ENCODE measurements around the gene NDUFAF5.
"Not testable (repeated sequence)": the region's sequence is repeated elsewhere in the genome, so short reads cannot be mapped to it uniquely, and the experiment has no call there.

The NDUFAF5 gene, protein sequence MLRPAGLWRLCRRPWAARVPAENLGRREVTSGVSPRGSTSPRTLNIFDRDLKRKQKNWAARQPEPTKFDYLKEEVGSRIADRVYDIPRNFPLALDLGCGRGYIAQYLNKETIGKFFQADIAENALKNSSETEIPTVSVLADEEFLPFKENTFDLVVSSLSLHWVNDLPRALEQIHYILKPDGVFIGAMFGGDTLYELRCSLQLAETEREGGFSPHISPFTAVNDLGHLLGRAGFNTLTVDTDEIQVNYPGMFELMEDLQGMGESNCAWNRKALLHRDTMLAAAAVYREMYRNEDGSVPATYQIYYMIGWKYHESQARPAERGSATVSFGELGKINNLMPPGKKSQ

DNA sequence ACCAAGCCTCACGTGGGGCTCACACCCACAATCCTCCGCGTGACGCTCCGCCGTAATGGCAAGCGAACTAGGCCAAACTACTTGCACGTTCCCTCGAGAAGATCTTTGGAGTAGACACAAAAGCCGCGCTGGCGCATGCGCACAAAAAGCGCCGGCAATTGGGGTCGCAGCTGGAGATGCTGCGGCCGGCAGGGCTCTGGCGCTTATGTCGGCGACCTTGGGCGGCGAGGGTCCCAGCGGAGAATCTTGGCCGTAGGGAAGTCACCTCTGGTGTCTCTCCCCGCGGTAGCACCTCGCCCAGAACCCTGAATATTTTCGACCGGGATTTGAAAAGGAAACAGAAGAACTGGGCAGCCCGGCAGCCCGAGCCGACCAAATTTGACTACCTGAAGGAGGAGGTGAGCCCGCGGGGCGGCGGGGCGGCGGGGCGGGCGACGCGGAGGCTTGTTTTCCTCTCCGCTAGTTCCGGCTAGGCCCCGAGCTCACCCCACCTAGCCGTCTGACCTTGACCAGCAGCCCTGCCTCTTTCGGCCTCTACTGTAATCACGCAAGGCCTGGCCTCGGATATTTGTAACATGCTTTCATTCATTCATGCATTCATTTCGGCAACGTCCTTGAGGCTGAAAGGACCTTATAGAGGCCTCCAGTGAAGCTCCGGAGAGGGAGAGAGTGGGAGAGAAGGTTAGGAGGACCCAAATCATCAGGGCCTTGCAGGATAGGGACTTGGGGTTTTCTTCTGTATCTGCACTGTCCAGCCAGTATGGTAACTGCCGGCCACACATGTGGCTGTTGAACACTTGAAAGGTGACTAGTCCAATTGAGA lies at the start of gene NDUFAF5, which contains the start of gene ESF1:
NDUFAF5 (plus strand) TSS at position 136 of the 823 bp plus-strand sequence; CDS start at position 177, 41 bp downstream.
ESF1 (minus strand) TSS at position 27 of the 823 bp plus-strand sequence. CDS start 1,779 bp downstream, outside the sequence.
- DNase-seq (ENCODE audit: low read depth, low spot score), result peak; percentile 82

DNA sequence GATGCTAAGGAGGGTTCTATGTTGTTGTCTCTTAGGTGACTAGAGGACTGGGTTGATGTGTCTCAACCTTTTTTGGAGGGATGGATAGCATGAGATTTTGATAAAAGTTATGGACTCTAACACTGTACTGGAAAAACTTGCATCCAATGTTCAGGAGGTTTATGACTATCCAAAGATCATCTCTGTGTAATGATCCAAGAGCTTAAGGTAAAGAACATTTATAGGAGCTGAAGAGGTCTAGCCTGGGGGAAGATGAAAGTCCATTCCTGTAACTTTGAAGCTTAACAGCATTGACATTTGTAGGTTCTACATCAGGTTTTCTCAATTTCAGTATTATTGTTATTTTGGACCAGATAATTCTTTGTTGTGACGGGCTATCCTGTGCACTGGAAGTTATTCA lies 49.0 kb upstream of the NDUFAF5 start:
- no peak for DNase-seq (ENCODE audit: low read depth, low spot score)

DNA sequence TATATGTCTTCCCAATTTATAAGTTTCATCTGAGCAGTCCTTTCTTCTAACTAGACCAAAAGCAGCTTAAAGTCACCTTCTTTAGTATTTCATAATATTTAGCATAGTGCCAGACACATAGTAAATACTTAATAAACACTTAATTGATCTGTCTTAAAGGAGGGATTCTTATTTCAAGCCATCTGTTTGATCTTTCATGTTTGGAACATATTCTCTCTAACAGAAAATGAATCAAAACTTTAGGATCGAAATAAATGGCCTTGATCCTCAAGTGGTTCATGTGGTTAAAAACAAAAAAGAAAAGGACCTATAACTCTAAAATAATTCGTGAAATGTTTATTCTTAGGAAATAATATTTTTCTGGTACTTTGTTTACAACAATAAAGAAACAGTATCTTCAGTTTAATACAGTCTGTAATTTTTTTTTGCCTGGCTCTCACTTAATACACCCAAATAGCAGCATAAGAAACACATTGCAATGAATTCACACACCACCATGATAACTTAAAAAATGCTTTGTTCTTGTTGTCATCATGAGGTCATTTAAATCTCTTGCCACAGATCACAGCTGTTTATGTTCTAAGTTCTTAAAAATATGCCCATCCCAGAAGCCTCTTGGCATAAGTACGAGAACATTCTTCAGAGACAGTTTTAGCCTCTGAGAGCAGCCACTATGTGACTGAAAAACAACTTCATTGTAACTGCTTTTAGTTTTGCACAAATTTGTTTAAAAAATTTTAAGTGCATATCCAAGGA lies 48.2 kb upstream of the NDUFAF5 start:
- no peak for DNase-seq (ENCODE audit: low read depth, low spot score)

DNA sequence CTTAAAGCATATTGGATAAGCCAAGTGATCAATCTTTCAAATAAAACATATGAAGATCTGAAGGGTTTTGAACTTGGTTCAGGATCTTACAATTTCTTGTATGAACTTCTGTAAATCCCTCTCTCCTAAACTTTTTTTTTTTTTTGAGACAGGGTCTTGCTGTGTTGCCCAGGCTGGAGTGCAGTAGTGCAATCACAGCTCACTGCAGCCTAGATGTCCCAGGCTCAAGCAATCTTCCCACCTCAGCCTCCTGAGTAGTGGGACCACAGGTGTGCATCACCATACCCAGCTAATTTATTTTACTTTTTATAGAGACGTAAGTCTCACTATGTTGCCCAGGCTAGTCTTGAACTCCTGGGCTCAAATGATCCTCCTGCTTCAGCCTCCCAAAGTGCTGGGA lies 46.6 kb upstream of the NDUFAF5 start:
- not testable (repeated sequence) for DNase-seq (ENCODE audit: low read depth, low spot score)

DNA sequence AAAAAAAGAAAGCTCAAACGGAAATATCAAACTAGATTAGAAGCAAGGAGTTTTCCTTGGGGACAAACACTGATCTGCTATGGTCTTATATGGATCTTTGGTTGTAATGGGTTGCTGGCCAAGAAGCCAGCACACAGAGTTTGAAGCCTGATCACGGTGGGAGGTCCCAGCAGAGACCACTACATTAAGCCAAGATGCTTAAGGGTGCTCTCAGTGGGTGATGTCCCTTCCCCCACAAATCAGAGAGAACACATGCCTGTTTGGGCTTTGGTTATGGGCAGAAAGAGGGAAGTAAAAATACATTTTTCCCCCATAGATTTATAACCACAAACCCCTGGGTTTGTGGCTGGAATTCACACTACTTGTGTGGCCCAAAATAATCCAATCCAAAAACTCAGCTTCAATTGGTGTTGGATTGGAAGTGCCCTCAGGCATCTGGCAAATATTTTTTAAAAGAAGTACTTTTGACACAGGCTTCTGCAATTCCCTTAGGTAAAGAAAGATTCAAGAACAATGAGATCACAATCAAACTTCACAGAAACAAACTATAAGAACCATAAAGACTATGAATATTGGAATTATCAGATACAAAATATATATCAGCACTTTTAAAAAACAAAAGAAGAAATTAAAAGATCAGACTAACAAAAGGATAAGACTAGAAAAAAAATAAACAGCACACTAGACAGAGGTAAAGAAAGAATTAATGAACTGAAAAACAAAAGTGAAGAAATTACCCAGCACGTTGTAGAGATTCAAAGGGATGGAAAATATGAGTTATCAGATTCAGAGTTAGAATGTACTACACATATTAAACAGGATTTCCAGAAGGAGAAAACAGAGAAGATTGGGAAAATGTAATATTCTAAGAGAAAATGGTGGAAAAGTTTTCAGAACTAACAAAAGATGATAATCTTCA lies 44.8 kb upstream of the NDUFAF5 start:
- no peak for DNase-seq (ENCODE audit: low read depth, low spot score)

DNA sequence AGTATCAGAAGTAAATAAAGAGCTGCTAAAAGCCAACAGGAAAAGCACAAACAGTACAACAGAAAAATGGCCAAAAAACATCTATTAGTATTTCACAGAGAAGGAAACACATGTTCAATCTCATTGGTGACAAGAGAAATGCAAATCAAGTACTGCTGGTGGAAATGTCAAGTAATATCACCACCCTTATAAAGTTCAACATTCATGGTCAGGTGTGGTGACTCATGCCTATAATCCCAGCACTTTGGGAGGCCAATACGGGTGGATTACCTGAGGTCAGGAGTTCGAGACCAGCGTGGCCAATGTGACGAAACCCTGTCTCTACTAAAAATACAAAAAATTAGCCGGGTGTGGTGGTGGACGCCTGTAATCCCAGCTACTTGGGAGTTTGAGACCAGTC lies 42.9 kb upstream of the NDUFAF5 start:
- DNase-seq (ENCODE audit: low read depth, low spot score), result no peak

DNA sequence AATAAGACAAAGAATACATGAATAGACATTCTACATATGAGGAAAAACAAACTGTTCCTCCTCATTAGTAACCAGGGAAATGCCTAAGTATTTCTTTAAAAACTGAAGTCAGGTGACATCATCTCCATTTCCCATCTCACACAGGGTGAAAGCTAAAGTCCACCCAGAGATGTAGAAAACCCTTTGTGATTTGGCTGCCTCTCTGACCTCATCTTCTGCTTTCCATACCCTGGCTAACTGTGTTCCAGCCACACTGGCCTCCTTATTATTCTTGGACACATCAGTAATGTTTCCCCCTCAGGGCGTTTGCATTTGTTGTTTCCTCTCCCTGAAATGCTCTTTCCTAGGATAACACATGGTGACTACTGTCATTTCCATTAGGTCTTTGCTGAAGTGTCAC lies 40.5 kb upstream of the NDUFAF5 start:
- DNase-seq (ENCODE audit: low read depth, low spot score), result no peak

DNA sequence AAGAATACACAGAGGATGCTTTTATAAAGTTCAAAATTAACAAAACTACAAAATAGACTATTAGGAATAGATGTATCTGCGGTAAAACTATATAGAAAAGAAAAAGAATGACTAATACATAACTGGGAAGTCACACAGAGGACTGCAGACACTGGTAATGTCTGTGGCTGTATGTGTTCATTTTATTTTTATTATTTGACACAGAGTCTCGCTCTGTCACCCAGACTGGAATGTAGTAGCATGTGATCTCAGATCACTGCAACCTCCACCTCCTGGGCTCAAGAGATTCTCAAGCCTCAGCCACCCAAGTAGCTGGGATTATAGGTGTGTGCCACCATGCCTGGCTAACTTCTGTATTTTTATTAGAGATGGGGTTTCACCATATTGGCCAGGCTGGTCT lies 39.0 kb upstream of the NDUFAF5 start:
- no peak for DNase-seq (ENCODE audit: low read depth, low spot score)

DNA sequence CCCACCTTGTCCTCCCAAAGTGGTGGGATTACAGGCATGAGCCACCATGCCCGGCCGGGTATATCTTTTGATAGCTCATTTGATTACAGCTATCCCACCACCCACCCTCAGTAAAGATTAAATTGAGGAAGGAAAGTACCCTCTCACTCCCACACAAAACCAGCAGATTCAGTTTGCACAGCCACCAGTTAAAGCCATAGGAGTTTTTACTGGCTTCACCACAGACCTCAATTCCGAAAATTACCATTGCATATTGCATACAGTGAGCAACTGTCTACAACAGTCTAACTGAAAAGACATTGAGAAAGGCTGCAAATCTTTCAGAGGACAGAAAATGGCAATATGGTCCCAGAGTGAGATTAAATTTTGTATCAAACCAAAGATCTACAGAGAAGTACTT lies 35.0 kb upstream of the NDUFAF5 start:
- DNase-seq (ENCODE audit: low read depth, low spot score), result no peak

DNA sequence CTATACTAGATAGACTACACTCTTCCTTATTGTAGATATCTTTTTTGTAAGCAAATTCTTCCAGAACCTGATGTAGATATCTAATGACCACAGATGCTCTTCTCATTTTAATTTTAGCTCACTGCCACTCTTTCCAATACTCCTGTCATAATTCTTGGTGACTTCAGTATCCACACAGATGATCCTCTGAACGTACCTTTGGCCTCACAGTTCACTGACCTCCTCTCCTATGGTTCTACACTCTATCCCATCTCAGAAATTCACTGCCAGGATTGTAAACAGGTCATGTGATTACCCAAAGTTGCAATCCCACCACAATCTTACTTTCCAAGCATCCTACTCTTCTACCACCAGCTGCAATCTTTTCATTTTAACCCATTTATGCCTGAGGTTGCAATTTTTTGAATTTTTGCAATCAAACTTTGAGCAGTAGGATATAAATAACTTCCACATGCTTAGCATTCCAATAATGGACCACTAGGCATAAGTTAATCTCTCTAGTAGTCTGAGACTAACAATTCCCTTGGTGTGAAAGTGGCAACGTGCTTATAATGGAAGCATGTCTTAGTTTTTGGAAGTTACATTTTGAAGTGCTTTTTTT lies 31.3 kb upstream of the NDUFAF5 start:
- no peak for DNase-seq (ENCODE audit: low read depth, low spot score)

DNA sequence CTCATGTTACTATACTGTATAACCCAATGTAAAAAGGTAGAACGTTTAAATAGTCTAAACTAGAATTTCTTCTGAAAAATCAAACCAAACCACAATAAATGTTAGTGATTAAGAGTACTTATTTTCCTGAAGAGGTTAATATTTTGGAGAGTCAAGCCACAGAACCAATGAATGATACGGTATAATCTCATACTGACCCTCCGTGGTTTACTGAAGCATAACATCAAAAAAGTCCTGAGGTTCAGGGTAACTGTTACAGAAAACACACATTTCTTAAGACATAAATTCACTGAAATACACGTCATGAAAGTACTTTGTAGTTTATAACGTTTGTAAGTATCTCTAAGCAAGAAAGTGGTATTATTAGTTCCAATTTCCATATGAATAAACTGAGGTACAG lies 29.0 kb upstream of the NDUFAF5 start:
- no peak for DNase-seq (ENCODE audit: low read depth, low spot score)

DNA sequence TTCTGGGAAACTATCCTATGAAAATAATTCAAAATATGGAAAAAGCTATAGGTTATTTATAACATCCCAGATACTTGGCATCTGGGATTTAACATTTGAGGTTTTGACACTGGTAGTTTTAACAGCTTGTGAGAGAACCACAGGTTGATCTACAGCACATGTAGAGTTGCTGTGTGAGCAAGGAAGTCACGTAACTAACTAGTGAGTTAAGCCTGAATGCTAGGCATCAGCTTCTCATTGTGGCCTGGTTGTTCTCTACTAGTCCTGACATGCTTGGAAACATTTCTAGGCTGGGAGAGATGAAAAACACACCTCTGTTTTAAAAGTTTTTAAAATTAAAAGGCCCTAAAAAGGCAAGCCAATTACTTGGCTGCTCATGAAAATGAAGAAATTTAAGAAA lies 28.3 kb upstream of the NDUFAF5 start:
- DNase-seq (ENCODE audit: low read depth, low spot score), result no peak

DNA sequence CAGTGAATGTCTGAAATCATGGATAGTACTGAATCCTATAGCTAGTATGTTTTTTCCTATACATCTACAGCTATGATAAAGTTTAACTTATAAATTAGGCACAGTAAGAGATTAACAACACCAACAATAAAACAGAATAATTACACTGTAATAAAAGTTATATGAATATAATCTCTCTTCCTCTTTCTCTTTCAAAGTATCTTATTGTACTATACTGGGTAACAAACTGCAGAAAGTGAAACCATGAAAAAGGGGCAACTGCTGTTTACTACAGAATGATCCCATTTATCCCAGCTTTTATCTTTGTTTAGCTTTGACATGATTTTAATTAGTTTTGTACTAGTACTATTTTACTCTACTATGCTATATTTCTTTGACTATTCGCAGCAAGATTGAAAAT lies 25.9 kb upstream of the NDUFAF5 start:
- no peak for DNase-seq (ENCODE audit: low read depth, low spot score)

DNA sequence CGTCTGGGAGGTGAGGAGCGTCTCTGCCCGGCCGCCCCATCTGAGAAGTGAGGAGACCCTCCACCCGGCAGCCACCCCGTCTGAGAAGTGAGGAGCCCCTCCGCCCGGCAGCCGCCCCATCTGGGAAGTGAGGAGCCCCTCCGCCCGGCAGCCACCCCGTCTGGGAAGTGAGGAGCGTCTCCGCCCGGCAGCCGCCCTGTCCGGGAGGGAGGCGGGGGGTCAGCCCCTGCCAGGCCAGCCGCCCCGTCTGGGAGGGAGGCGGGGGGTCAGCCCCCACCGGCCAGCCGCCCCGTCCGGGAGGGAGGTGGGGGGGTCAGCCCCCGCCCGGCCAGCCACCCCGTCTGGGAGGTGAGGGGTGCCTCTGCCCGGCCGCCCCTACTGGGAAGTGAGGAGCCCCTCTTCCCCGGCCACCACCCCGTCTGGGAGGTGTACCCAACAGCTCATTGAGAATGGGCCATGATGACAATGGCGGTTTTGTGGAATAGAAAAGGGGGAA lies 24.3 kb upstream of the NDUFAF5 start:
- DNase-seq (ENCODE audit: low read depth, low spot score), result not testable (repeated sequence)

DNA sequence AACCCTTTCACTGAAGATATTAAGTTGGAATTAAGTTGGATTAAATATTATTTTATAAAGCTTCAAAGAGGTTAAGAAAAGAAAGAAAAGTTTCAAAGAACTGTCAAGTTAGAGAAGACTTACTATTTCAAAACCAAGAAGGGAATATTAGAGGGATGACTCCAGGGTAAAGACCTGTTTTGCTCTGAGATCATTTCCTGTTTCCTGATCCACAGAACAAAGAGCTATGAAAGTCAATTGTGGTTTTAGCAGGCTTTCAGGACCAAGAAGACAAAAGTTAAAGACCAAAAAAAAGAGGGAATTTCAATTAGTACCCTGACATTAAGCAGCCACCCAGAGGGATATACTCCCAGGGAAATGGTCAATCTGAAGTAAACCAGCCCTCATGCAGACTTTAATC lies 19.5 kb upstream of the NDUFAF5 start:
- DNase-seq (ENCODE audit: low read depth, low spot score), result no peak

DNA sequence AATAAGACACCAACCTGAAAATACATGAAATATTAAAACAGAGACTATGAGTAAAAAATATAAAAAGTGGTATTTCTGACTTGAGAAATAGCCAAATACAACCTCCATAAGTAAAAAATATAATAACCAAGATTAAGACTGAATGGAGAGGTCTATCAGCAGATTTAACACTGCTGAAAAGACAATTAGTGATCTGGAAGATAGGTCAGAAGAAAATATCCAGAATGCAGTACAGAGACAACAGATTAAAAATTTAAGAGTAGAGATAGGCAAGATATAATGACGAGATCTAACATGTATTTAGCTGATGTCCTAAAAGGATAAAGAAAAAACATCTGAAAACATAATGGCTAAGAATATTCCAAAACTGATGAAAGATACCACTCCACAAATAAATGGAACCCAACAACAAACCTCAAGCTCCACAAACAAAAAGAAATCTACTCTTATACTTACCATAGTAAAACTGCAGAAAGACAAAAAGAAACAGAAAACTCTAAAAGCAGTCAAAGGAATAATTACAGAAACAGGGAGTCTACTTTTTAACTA lies 18.9 kb upstream of the NDUFAF5 start:
- DNase-seq (ENCODE audit: low read depth, low spot score), result no peak

DNA sequence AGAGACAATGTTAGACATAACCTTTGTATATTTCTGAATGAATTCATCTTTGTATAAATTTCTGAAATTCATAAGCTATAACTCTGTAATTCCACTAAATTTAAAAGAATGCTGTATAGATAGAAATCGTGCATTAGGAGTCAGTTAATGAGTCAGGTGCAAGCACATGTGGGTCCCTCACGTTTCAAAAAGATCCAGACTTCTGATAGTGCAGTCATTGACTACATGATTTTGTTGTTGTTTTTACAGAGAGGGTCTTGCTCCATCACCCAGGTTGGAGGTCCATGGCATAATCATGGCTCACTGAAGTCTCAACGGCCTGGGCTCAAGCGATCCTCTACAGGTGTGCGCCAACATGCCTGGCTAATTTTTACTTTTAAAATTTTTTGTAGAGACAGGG lies 14.7 kb upstream of the NDUFAF5 start:
- no peak for DNase-seq (ENCODE audit: low read depth, low spot score)

DNA sequence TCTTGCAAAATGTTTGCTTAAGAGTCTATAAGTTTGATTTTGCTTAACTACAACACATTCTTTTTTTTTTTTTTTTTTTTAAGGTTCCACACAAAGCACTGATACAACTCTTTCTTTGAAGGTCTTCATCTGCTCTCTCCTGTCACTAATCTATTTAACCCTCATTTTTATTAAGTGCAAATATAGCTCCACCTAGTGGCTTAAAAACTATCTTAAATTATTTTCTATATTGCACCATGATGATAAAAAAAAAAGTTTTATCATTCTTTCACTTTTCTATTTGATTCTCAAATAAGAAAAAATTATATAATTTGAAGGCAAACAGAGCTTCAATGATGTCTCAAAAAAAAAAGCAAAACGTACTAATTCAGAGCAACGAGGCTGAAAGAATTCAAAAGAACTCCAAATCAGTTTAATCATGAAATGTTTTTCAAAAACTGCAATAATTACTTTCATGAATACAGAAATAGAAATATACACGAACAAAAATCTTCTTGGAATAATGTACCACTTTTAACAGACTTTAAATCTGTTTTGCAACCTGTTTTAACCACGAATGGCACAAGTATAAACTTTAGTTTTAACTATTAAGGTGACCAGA lies 12.9 kb upstream of the NDUFAF5 start:
- DNase-seq (ENCODE audit: low read depth, low spot score), result no peak

DNA sequence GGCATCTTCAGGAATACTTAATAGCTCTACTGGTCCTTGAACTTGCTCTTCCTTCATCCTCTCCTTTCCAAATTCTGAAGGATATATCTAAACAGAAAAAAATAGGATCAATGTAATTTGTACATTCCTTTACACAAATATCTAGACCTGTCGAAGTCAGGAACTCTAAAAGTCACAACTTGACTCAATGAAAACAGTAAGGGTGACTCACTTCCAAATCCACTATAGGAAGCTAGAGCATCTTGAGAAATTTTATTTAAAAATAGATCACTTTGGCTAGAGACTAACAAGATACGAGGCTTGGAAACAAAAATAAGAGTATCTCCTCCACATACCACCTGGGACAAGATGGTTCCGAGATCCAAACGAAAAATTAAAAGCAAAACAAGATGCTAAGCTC lies 12.3 kb upstream of the NDUFAF5 start:
- no peak for DNase-seq (ENCODE audit: low read depth, low spot score)

DNA sequence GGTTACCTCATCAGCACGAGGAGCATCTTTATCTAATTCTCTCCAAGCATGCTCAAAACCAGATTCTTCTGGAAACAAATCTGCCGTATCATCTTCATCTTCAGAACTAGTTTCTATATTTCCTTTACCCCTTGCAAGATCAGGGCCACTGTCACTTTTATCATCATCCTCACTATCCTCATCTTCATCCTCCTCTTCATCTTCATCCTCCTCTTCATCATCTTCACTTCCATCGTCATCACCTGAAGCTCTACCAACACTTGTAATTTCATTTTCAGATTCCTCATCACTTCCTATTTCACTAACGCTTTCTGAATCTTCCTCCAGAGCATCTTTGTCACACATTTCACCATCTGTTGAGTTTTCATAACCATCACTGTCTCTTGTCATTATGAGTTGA lies 9.0 kb upstream of the NDUFAF5 start:
- DNase-seq (ENCODE audit: low read depth, low spot score), result no peak
